Loucy (cell line): ENCODE data around the gene COL5A1.

Experiments used
- EZH2phosphoT487 ChIP-seq: fragments of 200-600 bp; IDR thresholded peaks from 2 replicates; pipeline ENCODE4 v1.6.1; 2018; ENCODE audit warnings: antibody characterized with exemption, mild to moderate bottlenecking, moderate library complexity, borderline replicate concordance
- TF ChIP-seq, protein P1 (sequence below): fragments of 200-600 bp; sonication (generic); conservative IDR thresholded peaks from 2 replicates; pipeline ENCODE4 v1.5.1; 2014; ENCODE audit warnings: mild to moderate bottlenecking, antibody characterized with exemption, low read length

- TF ChIP-seq, protein P1, sequence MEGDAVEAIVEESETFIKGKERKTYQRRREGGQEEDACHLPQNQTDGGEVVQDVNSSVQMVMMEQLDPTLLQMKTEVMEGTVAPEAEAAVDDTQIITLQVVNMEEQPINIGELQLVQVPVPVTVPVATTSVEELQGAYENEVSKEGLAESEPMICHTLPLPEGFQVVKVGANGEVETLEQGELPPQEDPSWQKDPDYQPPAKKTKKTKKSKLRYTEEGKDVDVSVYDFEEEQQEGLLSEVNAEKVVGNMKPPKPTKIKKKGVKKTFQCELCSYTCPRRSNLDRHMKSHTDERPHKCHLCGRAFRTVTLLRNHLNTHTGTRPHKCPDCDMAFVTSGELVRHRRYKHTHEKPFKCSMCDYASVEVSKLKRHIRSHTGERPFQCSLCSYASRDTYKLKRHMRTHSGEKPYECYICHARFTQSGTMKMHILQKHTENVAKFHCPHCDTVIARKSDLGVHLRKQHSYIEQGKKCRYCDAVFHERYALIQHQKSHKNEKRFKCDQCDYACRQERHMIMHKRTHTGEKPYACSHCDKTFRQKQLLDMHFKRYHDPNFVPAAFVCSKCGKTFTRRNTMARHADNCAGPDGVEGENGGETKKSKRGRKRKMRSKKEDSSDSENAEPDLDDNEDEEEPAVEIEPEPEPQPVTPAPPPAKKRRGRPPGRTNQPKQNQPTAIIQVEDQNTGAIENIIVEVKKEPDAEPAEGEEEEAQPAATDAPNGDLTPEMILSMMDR: no peak
- no peak for TF ChIP-seq EZH2phosphoT487
Observed at GRCh38 chr9:134720136-134720753, 78.6 kb downstream of the COL5A1 start.
